ENCODE data around the gene GSTM1. TPM values are rescaled to one million over a fixed set of nuclear protein-coding genes. Genes with fewer than 3 reads are reported as not detected.
A peak's percentile ranks its signal among the peaks of the same experiment; 100 is the strongest.
"Not testable (repeated sequence)": the region's sequence is repeated elsewhere in the genome, so short reads cannot be mapped to it uniquely, and the experiment has no call there.

GSTM1 gene
- total RNA-seq, 2 experiments from 2014 or later, result not detected

GRCh38 chr1:109650609-109651008, 37.0 kb upstream of the GSTM1 start:
- Mint-ChIP-seq H3K4me3 (no peak overlapping the region), H3K27me3 (ENCODE audit: low read depth) (peaks cover 10% of the 10 kb centered on the region), H3K9me3 (no peaks in the 10 kb centered on the region), H3K27ac (no peak overlapping the region), H3K36me3 (ENCODE audit: low read depth) (no peaks in the 10 kb centered on the region), H3K4me1 (ENCODE audit: low read depth) (peaks cover 10% of the 10 kb centered on the region)
- CTCF ChIA-PET, result interaction anchor here (1.0 to 6.2 kb wide), 10 partner anchors 10 to 333 kb away, joined by 3 to 93 read pairs (median 6); partner anchors contain the start of genes AHCYL1 and GNAI3
- intact Hi-C loops (cut with micrococcal nuclease), result no loop called here
- DNase-seq, result no peak

DNA sequence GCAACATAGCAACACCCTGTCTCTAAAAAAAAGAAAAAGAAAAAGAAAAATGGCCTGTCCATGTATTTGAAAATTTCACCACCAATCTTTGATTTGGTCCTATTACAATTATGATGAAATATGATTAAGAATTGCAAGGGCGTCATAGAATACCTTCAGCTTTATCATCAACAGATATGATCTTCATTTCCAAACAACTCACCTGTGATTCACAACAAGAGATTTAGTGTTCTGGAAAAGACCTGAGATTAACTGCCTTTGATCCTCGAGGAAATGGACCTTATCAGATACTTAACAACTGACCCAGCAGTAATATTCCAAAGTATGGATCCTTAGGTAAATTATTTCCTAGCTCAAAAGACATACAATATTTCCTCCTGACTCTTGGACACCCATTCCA, 35.2 kb upstream of the GSTM1 start:
- Mint-ChIP-seq H3K9me3 (no peaks in the 10 kb centered on the region), H3K4me3 (no peak overlapping the region), H3K36me3 (ENCODE audit: low read depth) (no peaks in the 10 kb centered on the region), H3K27me3 (ENCODE audit: low read depth) (peaks cover 10% of the 10 kb centered on the region), H3K27ac (no peak overlapping the region), H3K4me1 (ENCODE audit: low read depth) (peaks cover 15% of the 10 kb centered on the region)
- DNase-seq, result no peak
- CTCF ChIA-PET, result interaction anchor here (1.2 to 6.2 kb wide), 7 partner anchors 9 to 332 kb away, joined by 3 to 93 read pairs (median 7); partner anchors contain the start of gene AHCYL1
- intact Hi-C loops (cut with micrococcal nuclease), result no loop called here

DNA sequence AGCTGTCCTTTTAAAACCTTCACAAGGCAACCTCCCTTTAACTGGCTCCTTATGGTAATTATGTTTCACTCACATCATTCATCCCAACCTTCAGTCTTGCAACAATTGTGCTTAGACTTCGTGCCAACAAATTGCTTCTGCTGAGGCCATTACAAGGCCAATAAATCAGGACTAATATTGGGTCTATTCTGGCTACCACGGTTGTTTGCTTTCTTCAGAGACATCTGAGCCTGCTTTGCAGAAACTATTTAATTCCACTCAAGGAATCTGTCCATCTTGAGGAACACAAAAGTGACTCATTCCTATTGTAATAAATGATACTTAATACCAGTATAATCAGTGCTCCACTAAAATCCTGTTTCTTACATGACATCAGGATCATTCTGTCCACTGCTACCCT, 34.3 kb upstream of the GSTM1 start:
- Mint-ChIP-seq H3K36me3 (ENCODE audit: low read depth) (no peaks in the 10 kb centered on the region), H3K9me3 (no peaks in the 10 kb centered on the region), H3K27me3 (ENCODE audit: low read depth) (peaks cover 10% of the 10 kb centered on the region), H3K4me3 (no peak overlapping the region), H3K27ac (no peak overlapping the region), H3K4me1 (ENCODE audit: low read depth) (peaks cover 15% of the 10 kb centered on the region)
- DNase-seq, result no peak
- CTCF ChIA-PET, result interaction anchor here (0.9 to 6.2 kb wide), 5 partner anchors 10 to 331 kb away, joined by 3 to 93 read pairs (median 7); partner anchors contain the start of gene AHCYL1
- intact Hi-C loops (cut with micrococcal nuclease), result no loop called here

DNA sequence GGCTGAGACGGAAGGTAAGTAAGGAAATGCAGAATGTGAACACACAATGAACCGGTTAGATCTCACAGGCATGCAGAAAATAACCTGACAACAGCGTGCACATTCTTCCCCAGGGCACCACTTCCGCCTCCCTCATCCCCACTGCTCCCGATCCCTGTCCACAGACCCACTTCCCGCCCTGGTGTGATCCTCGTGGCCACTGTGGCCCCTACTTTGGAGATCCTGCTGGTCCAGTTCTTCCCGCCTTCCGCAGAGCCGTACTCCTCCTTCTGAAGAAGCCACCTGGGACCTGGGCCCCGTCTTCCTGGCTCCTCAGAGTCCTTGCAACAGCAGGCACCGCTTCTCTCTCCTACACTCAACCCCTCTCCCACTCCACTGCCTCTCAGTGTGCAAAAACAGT, 33.1 kb upstream of the GSTM1 start:
- Mint-ChIP-seq H3K36me3 (ENCODE audit: low read depth) (no peaks in the 10 kb centered on the region), H3K27ac (no peak overlapping the region), H3K4me3 (no peak overlapping the region), H3K27me3 (ENCODE audit: low read depth) (peaks cover 10% of the 10 kb centered on the region), H3K4me1 (ENCODE audit: low read depth) (peaks cover 15% of the 10 kb centered on the region), H3K9me3 (no peaks in the 10 kb centered on the region)
- intact Hi-C loops (cut with micrococcal nuclease), result no loop called here
- CTCF ChIA-PET, result interaction anchor here (4.5 kb wide), 1 partner anchor 14 kb away, joined by 27 read pairs; no protein-coding TSS in a partner anchor
- DNase-seq, result no peak

- intact Hi-C loops (cut with micrococcal nuclease), result no loop called here
- DNase-seq, result peak; percentile 69
- Mint-ChIP-seq H3K27ac (peak within 1 kb of the TSS; percentile 28), H3K4me3 (peak within 1 kb of the TSS; percentile 82), H3K27me3 (ENCODE audit: low read depth) (peaks cover 10% of the 10 kb centered on the region), H3K36me3 (ENCODE audit: low read depth) (no peaks in the 10 kb centered on the region), H3K9me3 (no peaks in the 10 kb centered on the region), H3K4me1 (ENCODE audit: low read depth) (peaks cover 15% of the 10 kb centered on the region)
- CTCF ChIA-PET, result interaction anchor here (0.5 to 4.5 kb wide), 10 partner anchors 10 to 466 kb away, joined by 3 to 27 read pairs (median 3); partner anchors contain the start of genes AHCYL1, AMPD2, GNAT2 and GSTM2
Measured at GRCh38 chr1:109655615-109656519, 31.8 kb upstream of the GSTM1 start, which contains the start of gene GSTM4. TSS of gene GSTM4 (plus strand) at chr1:109656099. CDS start at chr1:109656390, 291 bp downstream.

GRCh38 chr1:109657395-109657794, 30.2 kb upstream of the GSTM1 start:
- peaks cover 7% of the 10 kb centered on the region for H3K27me3 Mint-ChIP-seq (ENCODE audit: low read depth)
- CTCF ChIA-PET, result interaction anchor here (0.6 to 4.5 kb wide), 3 partner anchors 17 to 391 kb away, joined by 4 to 27 read pairs (median 6); no protein-coding TSS in a partner anchor
- H3K27ac Mint-ChIP-seq, result no peak overlapping the region
- intact Hi-C loops (cut with micrococcal nuclease), result no loop called here
- H3K4me3 Mint-ChIP-seq, result peak overlapping the region; percentile 26
- H3K36me3 Mint-ChIP-seq (ENCODE audit: low read depth), result no peaks in the 10 kb centered on the region
- H3K4me1 Mint-ChIP-seq (ENCODE audit: low read depth), result peaks cover 15% of the 10 kb centered on the region
- no peaks in the 10 kb centered on the region for H3K9me3 Mint-ChIP-seq
- DNase-seq, result no peak

DNA sequence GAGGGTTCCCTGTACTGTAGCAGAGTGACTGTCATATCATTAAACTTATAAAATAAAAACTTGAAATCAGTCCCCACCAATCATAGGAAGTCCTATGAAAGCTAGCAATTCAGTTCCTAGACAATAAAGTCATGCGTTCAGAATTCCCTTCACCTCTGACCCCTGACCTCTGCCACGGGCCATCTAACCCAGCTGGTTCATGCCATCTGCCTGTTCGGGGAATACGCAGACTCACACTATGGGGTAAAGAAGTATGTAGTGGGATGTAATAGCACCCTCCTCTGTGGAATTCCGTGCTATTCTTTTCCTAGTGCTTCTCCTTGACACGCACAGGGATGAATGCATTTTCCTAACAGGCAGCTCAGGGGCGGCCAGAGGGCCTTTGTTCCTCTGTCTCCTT, 29.6 kb upstream of the GSTM1 start:
- H3K36me3 Mint-ChIP-seq (ENCODE audit: low read depth), result no peaks in the 10 kb centered on the region
- H3K9me3 Mint-ChIP-seq, result no peaks in the 10 kb centered on the region
- H3K4me1 Mint-ChIP-seq (ENCODE audit: low read depth), result peaks cover 15% of the 10 kb centered on the region
- no peak overlapping the region for H3K27ac Mint-ChIP-seq
- DNase-seq, result no peak
- H3K4me3 Mint-ChIP-seq, result no peak overlapping the region
- intact Hi-C loops (cut with micrococcal nuclease), result no loop called here
- CTCF ChIA-PET, result interaction anchor here (4.5 kb wide), 1 partner anchor 18 kb away, joined by 27 read pairs; no protein-coding TSS in a partner anchor
- H3K27me3 Mint-ChIP-seq (ENCODE audit: low read depth), result peaks cover 7% of the 10 kb centered on the region

- Mint-ChIP-seq H3K4me3 (no peak overlapping the region), H3K36me3 (ENCODE audit: low read depth) (no peaks in the 10 kb centered on the region), H3K4me1 (ENCODE audit: low read depth) (peaks cover 15% of the 10 kb centered on the region), H3K9me3 (no peaks in the 10 kb centered on the region), H3K27me3 (ENCODE audit: low read depth) (peaks cover 7% of the 10 kb centered on the region), H3K27ac (no peak overlapping the region)
- CTCF ChIA-PET, result interaction anchor here (4.5 kb wide), 1 partner anchor 18 kb away, joined by 27 read pairs; no protein-coding TSS in a partner anchor
- no peak for DNase-seq
- intact Hi-C loops (cut with micrococcal nuclease), result no loop called here
Measured at GRCh38 chr1:109658533-109659042, 29.0 kb upstream of the GSTM1 start.

DNA sequence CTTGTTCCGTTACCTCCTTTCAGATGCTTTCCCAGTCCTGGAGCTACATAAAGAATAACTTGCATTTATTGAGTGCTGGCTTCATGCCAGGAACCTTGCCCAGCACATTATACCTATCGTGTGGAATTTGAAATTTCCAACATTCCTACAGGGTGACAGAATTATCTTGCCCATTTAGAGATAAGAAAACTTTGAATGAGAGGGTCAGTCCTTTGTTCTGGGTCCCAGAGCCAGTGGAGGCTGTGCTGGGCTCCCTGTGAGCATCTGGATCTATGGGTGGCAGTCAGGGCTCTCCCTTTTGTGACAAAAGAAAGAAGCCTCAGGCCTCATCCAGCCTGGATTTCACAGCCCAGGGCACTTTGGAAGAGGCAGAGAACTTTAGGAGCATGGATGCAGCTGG, 28.5 kb upstream of the GSTM1 start:
- peaks cover 7% of the 10 kb centered on the region for H3K27me3 Mint-ChIP-seq (ENCODE audit: low read depth)
- CTCF ChIA-PET, result interaction anchor here (3.6 kb wide), 1 partner anchor 19 kb away, joined by 20 read pairs; no protein-coding TSS in a partner anchor
- no peak for DNase-seq
- H3K4me1 Mint-ChIP-seq (ENCODE audit: low read depth), result peaks cover 15% of the 10 kb centered on the region
- H3K36me3 Mint-ChIP-seq (ENCODE audit: low read depth), result no peaks in the 10 kb centered on the region
- no peaks in the 10 kb centered on the region for H3K9me3 Mint-ChIP-seq
- no peak overlapping the region for H3K27ac Mint-ChIP-seq
- no peak overlapping the region for H3K4me3 Mint-ChIP-seq
- intact Hi-C loops (cut with micrococcal nuclease), result no loop called here

DNA sequence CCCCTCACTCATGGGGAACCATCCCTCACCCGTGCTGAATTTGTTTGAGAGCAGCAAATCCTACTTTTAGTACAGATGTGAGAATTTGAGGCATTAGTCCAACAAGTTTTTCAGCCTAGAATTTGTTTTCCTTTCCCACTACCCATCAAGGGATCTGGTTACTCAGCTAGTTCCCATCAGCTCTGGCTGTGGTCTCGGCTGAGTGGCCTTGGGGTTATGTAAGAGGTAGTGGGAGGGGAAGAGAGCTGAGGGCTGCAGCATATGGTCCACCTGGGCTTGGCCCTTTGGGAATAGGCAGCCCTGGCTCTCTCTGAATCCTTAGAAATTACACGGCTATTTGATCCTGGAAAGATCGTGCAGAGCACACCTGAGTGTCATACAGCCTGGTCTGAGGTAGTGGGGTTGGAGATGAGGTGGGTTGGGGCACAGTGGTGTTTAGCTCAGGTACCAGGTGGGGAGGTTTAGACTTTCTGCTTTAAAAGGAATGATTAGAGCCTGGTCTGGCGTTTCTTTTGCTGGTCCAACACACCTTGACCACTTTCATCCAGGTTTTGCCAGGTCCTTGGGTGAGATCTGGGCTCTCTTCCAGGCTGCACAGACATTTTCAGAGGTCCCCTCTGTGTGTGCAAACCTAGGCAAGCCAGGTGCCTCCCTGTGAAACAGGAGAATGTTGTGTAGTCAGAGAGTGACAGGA, 27.5 kb upstream of the GSTM1 start:
- no peak for DNase-seq
- no peak overlapping the region for H3K27ac Mint-ChIP-seq
- H3K36me3 Mint-ChIP-seq (ENCODE audit: low read depth), result no peaks in the 10 kb centered on the region
- intact Hi-C loops (cut with micrococcal nuclease), result no loop called here
- no peak overlapping the region for H3K4me3 Mint-ChIP-seq
- H3K9me3 Mint-ChIP-seq, result no peaks in the 10 kb centered on the region
- peaks cover 10% of the 10 kb centered on the region for H3K4me1 Mint-ChIP-seq (ENCODE audit: low read depth)
- no peaks in the 10 kb centered on the region for H3K27me3 Mint-ChIP-seq (ENCODE audit: low read depth)
- CTCF ChIA-PET, result interaction anchor here (1.0 to 3.6 kb wide), 2 partner anchors 20 to 325 kb away, joined by 3 to 20 read pairs; partner anchors contain the start of gene AHCYL1

DNA sequence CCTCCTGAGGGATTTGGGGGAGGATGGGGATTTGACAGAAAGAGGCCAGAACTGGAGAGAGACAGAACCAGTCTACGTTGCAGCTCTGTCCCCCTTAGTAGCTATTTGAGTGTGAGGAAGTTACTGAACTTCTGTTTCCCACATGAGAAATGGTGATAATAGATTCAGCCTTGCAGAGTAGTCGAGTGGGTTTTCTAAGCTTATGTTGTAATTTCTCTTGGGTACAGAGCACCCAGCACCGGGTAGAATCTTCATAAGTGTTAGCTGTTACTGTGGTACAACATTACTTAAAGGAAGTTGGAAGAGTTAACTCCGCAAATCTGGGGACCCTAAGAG, 27.0 kb upstream of the GSTM1 start:
- CTCF ChIA-PET, result interaction anchor here (3.6 kb wide), 1 partner anchor 21 kb away, joined by 20 read pairs; no protein-coding TSS in a partner anchor
- intact Hi-C loops (cut with micrococcal nuclease); DNase-seq; H3K36me3 Mint-ChIP-seq (ENCODE audit: low read depth); H3K4me1 Mint-ChIP-seq (ENCODE audit: low read depth); H3K9me3 Mint-ChIP-seq; H3K27ac Mint-ChIP-seq; H3K4me3 Mint-ChIP-seq; H3K27me3 Mint-ChIP-seq (ENCODE audit: low read depth): not testable (repeated sequence)

GRCh38 chr1:109661391-109661790, 26.2 kb upstream of the GSTM1 start:
- CTCF ChIA-PET, result interaction anchor here (1.3 to 3.6 kb wide), 2 partner anchors 10 to 22 kb away, joined by 3 to 20 read pairs; no protein-coding TSS in a partner anchor
- Mint-ChIP-seq H3K36me3 (ENCODE audit: low read depth) (no peaks in the 10 kb centered on the region), H3K27ac (no peak overlapping the region), H3K9me3 (no peaks in the 10 kb centered on the region), H3K4me1 (ENCODE audit: low read depth) (peaks cover 3% of the 10 kb centered on the region), H3K4me3 (no peak overlapping the region), H3K27me3 (ENCODE audit: low read depth) (no peaks in the 10 kb centered on the region)
- DNase-seq, result no peak
- intact Hi-C loops (cut with micrococcal nuclease), result no loop called here

All from activated naive CD4-positive, alpha-beta T cell treated with anti-CD3 and anti-CD28 coated beads for 36 hours (primary cell).